SW480 (cell line): ENCODE measurements around the gene MAPK8IP1.

ENCODE experiments used
- DNase-seq: peaks from one replicate; pipeline ENCODE4 v3.0.0-alpha.2; 2016; ENCODE audit warnings: low spot score

The MAPK8IP1 gene

DNA sequence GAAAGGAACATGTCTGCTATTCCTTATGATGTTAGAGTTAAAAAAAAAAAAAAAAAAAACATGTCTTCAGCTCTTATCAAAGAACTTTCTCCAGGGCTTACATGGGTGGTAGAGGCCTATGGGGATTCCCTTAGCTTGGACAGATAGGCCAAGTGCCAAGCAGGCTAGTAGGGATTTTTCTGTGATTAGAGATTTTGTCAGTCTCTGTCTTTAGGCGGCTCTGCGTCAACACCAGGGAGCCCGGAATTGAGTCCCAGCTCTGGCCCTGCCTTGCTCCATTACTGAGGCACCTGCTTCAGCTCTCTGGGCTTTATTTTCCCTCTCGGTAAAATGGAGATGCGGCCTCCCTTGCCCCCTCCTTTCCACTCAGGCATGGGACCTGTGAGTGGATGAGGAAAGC is 25.1 kb upstream of the MAPK8IP1 start:
- no peak for DNase-seq

- DNase-seq = no peak
These were observed 24.5 kb upstream of the MAPK8IP1 start for GRCh38 chr11:45860764-45861510.

GRCh38 chr11:45864041-45864440 is 21.4 kb upstream of the MAPK8IP1 start:
- DNase-seq = no peak

DNA sequence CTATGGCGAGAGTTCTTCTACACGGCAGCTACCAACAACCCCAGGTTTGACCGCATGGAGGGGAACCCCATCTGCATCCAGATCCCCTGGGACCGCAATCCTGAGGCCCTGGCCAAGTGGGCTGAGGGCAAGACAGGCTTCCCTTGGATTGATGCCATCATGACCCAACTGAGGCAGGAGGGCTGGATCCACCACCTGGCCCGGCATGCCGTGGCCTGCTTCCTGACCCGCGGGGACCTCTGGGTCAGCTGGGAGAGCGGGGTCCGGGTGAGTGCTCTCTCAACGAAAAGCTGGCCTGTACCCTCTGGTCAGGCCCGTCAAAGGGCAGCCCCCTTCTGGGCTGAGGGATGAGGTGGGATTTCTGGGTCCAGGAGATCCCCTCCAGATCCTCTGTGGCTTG is 15.9 kb upstream of the MAPK8IP1 start:
- DNase-seq = no peak

DNA sequence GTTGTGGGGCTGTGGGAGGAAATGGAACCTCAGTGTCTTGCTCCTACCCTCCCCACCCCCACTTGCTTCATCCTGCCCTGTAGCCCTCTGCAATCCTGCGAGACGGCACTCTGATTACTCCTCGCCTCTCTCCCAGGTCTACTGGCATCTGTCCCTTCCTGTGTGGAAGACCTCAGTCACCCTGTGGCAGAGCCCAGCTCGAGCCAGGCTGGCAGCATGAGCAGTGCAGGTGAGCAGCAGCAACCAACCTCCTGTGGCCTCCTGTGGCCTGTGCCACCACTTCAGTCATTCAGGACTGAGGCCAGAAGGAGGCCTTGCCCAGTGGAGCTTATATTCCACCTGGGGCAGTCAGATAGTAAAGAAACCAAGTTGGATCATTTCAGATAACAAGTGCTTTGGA is 14.7 kb upstream of the MAPK8IP1 start:
- DNase-seq = no peak

DNA sequence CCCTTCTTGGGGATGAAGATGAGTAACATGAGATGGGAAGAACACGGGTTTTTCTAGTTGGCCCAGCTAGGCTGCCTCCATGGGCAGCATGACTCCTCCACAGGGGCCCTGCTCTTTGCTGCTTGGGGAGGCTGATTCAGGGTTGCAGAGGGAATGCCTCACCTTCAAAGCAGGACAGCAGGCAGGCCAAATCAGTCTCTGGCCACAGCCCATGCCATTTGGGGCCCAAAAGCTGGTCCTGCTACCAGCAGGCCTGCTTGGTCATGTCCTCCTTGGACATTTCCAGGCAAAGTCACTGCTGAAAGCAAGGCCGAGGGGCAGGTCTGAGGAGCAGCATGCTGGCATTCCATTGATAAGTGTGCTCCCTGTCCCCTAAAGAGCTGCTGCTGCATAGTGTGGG is 13.8 kb upstream of the MAPK8IP1 start:
- no peak for DNase-seq

DNA sequence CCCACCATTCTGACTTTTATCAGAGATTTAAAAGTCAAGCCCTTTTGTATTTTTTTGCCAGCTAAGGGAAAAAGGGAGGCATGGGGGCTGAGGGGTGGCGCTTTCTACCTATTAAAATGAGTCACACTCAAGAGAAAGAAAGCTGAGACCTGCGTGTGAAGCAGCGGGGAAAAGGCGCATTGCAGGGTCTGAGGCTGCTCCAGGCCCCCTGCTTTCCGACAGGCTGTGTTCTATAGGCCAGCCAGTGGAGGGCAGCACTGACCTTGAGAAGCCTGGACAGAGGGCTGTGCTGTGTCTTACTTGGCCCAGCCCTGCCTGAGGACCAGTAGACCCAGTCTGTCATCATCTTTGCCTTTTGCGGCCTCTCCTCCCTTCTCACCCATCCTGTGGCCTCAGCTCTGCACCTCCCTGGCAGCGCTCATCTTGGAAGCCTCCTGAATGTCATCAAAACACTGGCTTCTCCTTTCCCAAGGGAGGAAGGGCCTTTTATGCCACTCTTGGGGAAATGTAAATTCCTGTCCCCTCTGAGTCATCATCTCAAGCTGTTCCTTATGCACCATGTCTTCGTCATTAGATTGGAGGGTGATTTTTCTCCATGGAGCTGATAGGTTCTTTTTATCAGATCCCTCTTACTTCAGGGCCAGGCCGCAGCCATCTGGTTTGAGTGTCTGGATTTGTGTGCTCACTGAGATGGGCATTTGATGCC is 12.6 kb upstream of the MAPK8IP1 start:
- DNase-seq = peak; percentile 61

GRCh38 chr11:45876401-45876800 is 9.1 kb upstream of the MAPK8IP1 start:
- DNase-seq = no peak

GRCh38 chr11:45877221-45877620 is 8.2 kb upstream of the MAPK8IP1 start:
- no peak for DNase-seq

GRCh38 chr11:45877845-45878244 is 7.6 kb upstream of the MAPK8IP1 start:
- no peak for DNase-seq

DNA sequence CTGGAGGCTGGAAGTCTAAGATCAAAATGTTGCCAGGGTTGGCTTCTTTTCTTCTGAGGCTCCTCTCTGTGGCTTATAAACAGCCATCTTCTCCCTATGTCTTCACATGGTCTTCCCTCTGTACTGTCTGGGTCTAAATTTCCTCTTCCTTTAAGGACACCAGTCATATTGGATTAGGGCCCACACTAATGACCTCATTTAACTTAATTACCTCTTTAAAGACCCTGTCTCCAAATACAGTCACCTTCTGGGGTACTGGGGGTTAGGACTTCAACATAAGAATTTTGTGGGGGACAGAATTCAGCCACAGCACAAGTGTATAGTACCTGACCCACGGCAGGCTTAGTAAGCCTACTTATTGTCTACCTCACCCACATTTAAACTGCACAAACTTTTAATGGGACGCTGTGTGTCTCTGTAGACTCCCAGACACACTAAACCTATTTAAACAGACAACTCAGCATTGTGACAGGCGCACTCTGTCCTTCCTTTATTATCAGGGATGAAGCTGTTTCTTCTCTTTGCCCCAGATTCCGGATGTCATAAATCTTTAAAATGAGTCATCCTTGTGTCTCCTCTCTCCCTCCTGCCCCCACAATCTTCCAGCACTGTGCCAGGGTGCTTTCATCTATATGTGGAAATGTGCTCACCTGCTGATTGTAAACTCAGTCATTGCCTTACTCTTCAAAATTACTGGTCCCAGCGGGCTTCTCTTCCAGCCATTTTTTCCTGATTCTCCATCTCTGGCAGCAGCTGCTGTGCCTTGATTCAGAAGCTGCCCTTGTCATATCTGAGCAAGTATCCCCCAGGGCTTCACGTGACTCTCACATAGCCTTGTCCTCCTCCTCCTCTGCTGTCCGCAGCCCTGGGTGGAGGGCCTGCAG is 5.4 kb upstream of the MAPK8IP1 start:
- DNase-seq = peak; percentile 94

GRCh38 chr11:45880772-45881570 is 4.5 kb upstream of the MAPK8IP1 start:
- no peak for DNase-seq

DNA sequence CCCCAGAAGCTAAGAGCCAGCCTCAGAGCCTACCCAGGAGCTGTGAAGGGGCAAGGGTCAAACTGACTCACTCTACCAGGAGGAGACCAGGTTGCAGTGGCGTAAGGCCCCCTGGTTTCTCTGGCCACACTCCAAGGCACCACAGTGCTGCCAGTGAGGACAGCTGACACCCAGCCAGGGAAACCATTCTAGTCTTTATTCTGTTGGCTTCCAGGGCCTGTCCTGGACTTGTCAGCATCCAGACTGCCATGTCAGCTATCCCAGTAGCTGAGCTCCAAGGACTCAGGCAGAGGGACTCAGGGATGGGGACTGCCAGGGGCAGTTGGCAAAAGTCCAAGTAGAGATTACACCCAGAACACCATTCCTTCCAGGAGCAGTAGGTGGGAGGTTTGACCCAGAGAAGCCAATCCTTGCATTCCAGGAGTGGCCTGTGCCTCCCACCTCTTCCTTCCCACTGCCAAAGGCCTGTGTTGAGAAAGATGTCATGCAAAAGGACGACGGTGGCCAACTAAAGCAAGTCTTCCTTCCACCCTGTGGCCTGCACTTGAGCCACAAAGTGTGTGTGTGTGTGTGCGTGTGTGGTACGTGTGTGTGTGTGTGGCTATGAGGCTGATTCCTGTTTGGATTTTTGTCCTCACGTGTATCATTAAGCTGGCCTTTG is 3.6 kb upstream of the MAPK8IP1 start:
- DNase-seq = no peak

DNA sequence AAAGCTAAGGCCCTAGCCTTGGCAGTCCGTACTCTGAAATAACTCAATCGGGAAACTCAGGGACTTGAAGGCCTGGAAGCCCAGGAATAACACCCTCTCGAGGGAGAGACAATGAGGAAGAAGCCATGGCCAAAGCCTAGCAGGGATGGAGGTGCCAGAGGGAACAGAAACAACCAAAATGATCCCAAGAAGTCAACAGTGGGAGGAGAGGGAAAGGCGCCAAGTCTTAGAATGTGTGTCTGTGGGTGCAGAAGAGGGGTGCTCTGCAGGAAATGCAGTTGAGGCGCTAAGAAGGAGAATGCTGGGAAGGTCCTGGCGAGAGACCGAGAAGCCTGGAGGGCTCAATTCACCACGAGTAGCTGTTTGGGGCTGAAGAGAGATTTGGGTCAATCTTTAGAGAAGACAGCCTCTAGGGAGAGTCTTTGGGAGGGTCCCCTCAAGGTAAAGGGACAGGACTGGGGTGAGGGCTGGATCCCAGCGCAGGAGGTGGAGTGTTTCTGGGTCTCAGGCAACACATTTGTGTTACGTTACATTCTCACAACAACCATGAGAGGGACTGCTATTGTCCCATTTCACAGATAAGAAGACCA is 760 bp upstream of the MAPK8IP1 start:
- DNase-seq = no peak

GRCh38 chr11:45885921-45886721 is 670 bp downstream of the MAPK8IP1 start:
- DNase-seq = no peak

DNA sequence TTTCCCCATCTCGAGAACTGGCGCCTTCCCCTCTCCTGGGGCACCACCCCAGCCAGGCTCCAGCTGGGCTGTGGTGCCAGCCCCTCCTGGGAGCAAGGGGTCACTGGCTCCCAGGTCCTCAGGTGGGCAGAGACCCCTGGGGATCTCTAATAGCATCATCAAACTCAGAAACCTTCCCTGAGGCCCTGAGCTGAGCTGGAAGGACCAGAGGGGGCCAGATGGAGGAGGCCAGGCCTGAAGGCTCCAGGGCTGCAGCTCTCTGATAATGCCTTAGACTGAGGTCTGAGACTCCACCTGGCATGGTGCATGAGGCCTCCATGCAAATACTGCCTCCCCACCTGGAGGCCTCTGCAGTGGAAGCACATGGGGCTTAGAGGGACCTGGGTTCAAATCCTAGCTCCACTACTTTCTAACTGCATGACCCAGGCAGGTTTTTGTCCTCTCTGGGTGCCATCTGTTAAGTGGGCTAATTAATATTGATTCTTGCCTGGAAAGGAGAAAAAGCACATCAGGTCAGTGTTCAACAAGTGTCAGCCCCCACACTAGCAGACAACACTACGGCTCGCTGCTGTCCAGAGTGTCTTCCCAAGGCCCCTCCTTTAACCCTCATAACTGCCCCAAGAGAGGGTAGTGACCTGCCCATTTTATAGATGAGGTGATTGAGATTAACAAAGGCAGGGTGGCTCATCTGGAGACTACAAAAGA is 1.5 kb downstream of the MAPK8IP1 start:
- no peak for DNase-seq

DNA sequence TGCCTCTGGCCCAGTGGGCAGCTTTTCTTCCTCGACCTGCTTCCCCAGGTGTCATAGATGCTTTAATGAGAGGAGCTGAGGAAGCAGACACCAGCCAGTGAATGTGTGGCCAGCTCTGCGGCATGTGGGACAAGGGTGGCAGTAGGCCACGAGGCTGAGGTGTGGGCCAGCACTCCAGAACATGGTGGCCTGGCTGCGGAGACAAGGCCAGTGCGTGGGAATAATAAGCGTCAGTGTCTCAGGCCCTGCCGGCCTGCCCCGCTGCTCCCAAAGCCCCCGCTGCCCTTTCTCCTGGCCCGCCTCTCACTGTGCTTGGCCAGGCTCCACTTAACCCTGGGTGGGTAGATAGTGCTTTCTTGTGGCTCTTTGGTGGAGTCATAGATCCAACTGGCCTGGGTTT is 2.1 kb downstream of the MAPK8IP1 start:
- DNase-seq = no peak

DNA sequence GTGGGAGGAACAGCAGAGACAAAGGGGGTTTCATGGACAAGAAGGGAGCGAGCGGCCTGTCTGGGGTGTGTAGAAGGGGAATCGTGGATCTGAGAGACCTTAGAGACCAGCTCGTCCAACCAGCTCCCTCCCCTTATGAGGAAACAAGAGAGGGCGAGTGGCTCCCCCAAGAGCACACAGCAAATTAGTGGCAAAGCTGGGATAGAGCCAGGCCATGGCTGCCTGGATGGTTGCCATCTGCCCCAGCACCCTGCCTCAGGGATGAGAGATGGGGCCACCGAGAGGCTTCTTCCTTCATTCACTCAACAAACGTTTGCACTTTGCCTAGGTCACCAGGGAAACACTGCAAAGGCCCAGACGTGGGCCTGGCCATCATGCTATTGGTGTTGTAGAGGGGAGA is 4.1 kb downstream of the MAPK8IP1 start:
- DNase-seq = no peak

DNA sequence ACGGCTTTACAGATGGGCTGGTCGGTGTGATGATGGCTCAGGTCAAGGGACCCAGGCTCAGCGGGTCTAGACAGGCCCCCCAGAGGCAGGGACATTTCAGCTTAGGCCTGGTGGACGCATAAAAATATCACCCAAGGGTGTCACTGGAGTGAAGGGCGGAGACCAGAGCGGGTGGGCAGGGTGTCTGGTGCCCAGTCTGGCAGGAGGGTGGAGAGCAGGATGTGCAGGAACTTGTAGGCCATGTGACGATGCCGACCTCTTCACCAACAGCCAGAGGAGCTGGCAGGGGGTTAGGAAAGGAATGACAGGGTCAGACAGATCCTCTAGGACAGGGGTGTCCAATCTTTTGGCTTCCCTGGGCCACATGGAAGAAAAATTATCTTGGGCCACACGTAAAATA is 4.5 kb downstream of the MAPK8IP1 start:
- no peak for DNase-seq
